Neutrophil (primary cell): ENCODE measurements around the gene EMSY.

Experiments
- H3K27ac ChIP-seq: fragments of 200-600 bp; sonication (generic); 2 replicates; pipeline ENCODE4 v1.5.1; 2016; ENCODE audit warnings: mild to moderate bottlenecking, moderate library complexity
- H3K27me3 ChIP-seq: fragments of 200-600 bp; sonication (generic); 2 replicates; pipeline ENCODE4 v1.6.0; 2016; ENCODE audit warnings: mild to moderate bottlenecking
- H3K36me3 ChIP-seq: fragments of 200-600 bp; sonication (generic); 2 replicates; pipeline ENCODE4 v1.5.1; 2017
- H3K4me1 ChIP-seq, 2 experiments: fragments of 200-600 bp in 1 of 2; sonication (generic) in 1 of 2; 1 replicate in 1 of 2; 2 replicates in 1 of 2; pipeline versions ENCODE4 v1.5.1 to v1.6.1; 2013 to 2016; ENCODE audit warnings: low read depth in 1 of 2, low read length in 1 of 2, mild to moderate bottlenecking in 1 of 2, moderate library complexity in 1 of 2; ENCODE audit not compliant: control insufficient read depth in 1 of 2, insufficient read depth in 1 of 2
- H3K4me3 ChIP-seq, 2 experiments: fragments of 200-600 bp in 1 of 2; sonication (generic) in 1 of 2; 1 replicate in 1 of 2; 2 replicates in 1 of 2; pipeline ENCODE4 v1.5.1; 2013 to 2016; ENCODE audit warnings: low read depth in 1 of 2, low read length in 1 of 2, mild to moderate bottlenecking in 1 of 2, moderate library complexity in 1 of 2
- H3K9me3 ChIP-seq: fragments of 200-600 bp; sonication (generic); 2 replicates; pipeline ENCODE4 v1.5.1; 2016
- TF ChIP-seq, protein P1 (sequence below): fragments of 200-600 bp; sonication (generic); IDR thresholded peaks from 2 replicates; pipeline ENCODE4 v1.5.1; 2016; ENCODE audit warnings: antibody characterized with exemption

EMSY gene

GRCh38 chr11:76469141-76469540, 24.3 kb downstream of the EMSY start:
- no peak overlapping the region for H3K4me3 ChIP-seq
- TF ChIP-seq, protein P1, sequence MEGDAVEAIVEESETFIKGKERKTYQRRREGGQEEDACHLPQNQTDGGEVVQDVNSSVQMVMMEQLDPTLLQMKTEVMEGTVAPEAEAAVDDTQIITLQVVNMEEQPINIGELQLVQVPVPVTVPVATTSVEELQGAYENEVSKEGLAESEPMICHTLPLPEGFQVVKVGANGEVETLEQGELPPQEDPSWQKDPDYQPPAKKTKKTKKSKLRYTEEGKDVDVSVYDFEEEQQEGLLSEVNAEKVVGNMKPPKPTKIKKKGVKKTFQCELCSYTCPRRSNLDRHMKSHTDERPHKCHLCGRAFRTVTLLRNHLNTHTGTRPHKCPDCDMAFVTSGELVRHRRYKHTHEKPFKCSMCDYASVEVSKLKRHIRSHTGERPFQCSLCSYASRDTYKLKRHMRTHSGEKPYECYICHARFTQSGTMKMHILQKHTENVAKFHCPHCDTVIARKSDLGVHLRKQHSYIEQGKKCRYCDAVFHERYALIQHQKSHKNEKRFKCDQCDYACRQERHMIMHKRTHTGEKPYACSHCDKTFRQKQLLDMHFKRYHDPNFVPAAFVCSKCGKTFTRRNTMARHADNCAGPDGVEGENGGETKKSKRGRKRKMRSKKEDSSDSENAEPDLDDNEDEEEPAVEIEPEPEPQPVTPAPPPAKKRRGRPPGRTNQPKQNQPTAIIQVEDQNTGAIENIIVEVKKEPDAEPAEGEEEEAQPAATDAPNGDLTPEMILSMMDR, result no peak
- no peaks in the 10 kb centered on the region for H3K9me3 ChIP-seq
- no peaks in the 10 kb centered on the region for H3K27me3 ChIP-seq
- no peak overlapping the region for H3K27ac ChIP-seq
- H3K36me3 ChIP-seq, result peaks cover 62% of the 10 kb centered on the region
- no peaks in the 10 kb centered on the region for H3K4me1 ChIP-seq

DNA sequence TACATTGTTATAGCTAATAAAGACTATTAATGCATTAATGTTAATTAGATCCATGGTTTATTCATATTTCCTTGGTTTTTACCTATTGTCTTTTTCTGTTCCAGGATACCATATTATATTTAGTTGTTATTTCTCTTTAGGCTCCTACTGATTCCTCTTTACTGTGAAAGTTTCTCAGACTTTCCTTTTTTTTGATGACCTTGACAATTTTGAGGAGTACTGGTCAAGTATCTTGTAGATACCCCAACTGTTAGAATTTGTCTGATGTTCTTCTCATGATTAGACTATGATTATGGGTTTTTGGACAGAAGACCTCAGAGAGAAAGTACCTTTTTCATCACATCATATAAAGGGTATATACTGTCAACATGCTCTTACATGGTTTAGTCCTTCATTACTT, 26.6 kb downstream of the EMSY start:
- H3K4me1 ChIP-seq, result no peaks in the 10 kb centered on the region
- TF ChIP-seq, protein P1, result no peak
- no peaks in the 10 kb centered on the region for H3K27me3 ChIP-seq
- H3K4me3 ChIP-seq, result no peak overlapping the region
- no peaks in the 10 kb centered on the region for H3K9me3 ChIP-seq
- H3K27ac ChIP-seq, result no peak overlapping the region
- H3K36me3 ChIP-seq, result peaks cover 68% of the 10 kb centered on the region

GRCh38 chr11:76480241-76480640, 35.4 kb downstream of the EMSY start:
- TF ChIP-seq, protein P1, result no peak
- no peaks in the 10 kb centered on the region for H3K9me3 ChIP-seq
- no peaks in the 10 kb centered on the region for H3K27me3 ChIP-seq

DNA sequence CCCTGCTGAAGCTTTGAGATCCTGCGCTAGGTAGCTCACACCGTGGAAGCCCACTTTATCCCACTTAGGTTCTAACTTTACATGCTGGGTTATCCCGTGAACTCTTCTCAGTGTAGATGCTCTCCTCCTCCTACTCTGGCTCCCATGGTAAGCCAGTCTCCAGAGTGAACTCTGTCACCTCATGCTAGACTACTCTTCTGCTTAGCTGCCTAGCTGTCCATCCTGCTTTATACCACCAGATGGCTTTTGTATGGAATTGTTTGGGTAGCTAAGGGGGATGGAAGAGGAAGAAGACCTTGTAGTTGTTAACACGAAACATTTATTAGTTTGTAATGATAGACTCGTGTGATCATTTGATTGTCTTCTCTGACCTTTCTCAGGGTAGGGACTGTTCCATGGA, 46.8 kb downstream of the EMSY start:
- Histone ChIP-seq H3K4me1 (no peaks in the 10 kb centered on the region), H3K36me3 (peaks cover 36% of the 10 kb centered on the region), H3K4me3 (no peak overlapping the region), H3K27ac (no peak overlapping the region), H3K9me3 (no peaks in the 10 kb centered on the region), H3K27me3 (no peaks in the 10 kb centered on the region)
- TF ChIP-seq, protein P1, result no peak

More at GRCh38 chr11:76480241-76480640, 35.4 kb downstream of the EMSY start:
- no peaks in the 10 kb centered on the region for H3K4me1 ChIP-seq
- H3K36me3 ChIP-seq, result peaks cover 39% of the 10 kb centered on the region
- no peak overlapping the region for H3K4me3 ChIP-seq
- H3K27ac ChIP-seq, result no peak overlapping the region

GRCh38 chr11:76493040-76493439, 48.2 kb downstream of the EMSY start:
- Histone ChIP-seq H3K27me3 (no peaks in the 10 kb centered on the region), H3K4me1 (no peaks in the 10 kb centered on the region), H3K9me3 (no peaks in the 10 kb centered on the region), H3K27ac (no peak overlapping the region), H3K36me3 (peaks cover 48% of the 10 kb centered on the region), H3K4me3 (no peak overlapping the region)
- TF ChIP-seq, protein P1, result no peak
